Stimulated activated CD4-positive, alpha-beta T cell treated with anti-CD3 and anti-CD28 coated beads, Interleukin-4, amount 100 ng/mL, for 1 hour (primary cell): ENCODE measurements around the gene SKAP1.
"Not testable (repeated sequence)": the region's sequence is repeated elsewhere in the genome, so short reads cannot be mapped to it uniquely, and the experiment has no call there.

Source experiments
- DNase-seq: peaks from one replicate; pipeline ENCODE4 v3.0.0-alpha.2; 2020

SKAP1 gene

DNA sequence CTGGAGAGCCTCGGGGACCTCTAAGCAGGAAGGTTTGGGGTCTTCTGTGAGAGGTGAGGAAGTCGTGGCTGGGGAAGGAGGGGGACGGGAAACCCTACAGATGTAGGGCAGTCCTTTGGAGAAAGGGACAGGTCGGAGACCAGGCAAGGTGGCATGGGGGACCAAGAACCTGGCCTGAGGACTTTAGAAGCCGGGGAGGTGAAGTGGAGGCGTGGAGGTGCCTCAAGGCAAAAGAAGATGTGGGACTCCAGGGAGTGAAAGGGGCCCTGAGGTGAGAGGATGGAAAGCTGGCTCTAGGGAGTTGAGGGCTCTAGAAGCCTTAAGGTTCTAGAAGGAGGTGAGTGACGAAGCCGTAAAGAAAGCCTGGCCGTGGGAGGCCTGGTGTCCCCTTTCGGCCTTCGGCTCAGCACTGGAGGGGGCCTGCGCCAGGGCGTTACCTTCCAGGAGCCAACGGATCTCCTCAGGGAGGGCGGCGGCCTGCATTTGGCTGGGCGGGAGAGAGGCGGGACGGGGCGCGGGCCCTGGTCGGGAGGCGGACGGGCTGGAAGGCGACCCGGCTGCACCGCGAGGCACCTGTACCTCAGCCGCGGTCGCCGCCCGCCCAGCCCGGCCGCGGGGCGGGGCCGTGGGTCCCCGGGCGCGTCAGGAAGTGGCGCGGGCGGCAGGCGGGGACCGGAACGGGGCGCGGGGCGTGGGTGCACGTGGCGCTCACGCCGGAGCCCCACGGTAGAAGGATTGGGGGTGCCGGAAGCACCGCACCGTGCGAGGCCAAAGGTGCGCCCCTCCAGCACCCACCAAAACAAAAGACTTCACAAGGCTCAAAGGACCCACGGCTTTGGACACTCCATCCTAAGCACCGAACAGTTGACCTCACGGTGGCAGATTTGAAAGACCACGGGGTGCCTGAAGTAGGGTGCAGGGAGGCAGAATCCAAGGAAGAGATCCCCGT lies at the start of gene SKAP1:
TSS of gene SKAP1 (minus strand) at position 577 of the 949 bp plus-strand sequence.
- DNase-seq, result peak; percentile 72

DNA sequence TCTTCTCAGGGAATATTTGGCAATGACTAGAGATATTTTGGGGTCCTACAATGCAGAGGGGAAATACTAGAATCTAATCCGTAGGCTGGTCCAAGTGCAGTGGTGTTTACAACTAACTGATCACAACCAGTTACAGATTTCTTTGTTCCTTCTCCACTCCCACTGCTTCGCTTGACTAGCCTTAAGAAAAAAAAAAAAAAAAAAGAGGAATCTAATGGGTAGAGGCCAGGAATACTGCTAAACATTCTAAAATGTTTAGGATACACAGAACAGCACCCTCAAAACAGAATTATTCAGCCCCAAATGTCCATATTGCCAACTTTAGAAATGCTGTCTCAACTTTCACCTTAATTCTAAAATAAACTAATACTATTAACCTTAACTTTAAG lies 49.0 kb upstream of the SKAP1 start:
- DNase-seq, result no peak

DNA sequence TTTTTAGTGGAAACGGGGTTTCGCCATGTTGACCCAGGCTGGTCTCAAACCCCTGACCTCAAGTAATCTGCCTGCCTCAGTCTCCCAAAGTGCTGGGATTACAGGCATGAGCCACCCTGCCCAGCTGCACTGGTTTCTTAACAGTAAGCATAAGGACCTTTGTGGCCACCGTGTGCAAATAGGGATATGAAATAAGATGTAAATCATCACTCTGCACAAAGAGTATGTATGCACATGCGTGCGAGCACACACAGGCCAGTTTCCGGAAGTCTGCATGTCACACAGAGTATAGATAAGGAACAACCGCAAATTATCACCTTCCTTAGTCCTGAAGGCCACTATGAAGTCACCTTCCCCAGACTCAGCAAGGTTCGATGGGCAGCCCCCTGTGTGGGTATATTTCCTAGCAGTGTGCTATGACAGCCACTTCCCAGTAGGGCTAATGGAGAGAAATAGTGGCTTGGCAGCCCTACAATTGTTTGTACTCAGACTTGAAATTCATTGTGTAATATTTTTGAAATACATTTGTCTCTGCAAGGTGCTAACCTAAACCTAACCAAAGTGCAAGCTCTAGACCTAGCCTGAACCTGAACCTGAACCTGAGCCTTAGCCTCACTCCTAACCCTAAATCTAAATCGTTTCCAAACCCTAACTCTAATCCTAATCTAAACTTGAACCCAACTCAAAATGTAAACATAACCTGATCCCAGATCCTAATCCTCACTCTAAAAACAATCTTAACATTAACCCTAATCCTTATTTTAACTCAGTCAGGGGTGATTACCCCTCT lies 48.4 kb upstream of the SKAP1 start:
- no peak for DNase-seq

DNA sequence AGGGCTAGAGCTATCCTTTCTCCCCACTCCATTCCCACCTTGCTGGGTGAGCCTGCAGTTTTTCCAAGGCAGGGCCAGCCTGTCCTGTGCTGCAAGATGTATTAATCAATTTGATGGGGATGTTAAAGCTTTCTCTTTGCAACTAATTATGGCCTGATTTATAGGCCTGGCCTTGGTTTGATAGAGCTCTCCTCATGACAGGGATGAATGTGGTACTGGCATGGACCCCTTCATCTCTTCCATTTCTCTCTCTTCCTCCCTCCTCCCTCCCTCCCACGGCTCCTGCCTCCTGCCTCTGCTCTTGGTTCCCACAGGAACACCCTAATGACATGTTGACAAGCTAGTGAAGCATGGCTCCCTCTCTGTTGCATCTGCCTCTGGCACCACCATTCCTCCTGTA lies 47.2 kb upstream of the SKAP1 start:
- no peak for DNase-seq

DNA sequence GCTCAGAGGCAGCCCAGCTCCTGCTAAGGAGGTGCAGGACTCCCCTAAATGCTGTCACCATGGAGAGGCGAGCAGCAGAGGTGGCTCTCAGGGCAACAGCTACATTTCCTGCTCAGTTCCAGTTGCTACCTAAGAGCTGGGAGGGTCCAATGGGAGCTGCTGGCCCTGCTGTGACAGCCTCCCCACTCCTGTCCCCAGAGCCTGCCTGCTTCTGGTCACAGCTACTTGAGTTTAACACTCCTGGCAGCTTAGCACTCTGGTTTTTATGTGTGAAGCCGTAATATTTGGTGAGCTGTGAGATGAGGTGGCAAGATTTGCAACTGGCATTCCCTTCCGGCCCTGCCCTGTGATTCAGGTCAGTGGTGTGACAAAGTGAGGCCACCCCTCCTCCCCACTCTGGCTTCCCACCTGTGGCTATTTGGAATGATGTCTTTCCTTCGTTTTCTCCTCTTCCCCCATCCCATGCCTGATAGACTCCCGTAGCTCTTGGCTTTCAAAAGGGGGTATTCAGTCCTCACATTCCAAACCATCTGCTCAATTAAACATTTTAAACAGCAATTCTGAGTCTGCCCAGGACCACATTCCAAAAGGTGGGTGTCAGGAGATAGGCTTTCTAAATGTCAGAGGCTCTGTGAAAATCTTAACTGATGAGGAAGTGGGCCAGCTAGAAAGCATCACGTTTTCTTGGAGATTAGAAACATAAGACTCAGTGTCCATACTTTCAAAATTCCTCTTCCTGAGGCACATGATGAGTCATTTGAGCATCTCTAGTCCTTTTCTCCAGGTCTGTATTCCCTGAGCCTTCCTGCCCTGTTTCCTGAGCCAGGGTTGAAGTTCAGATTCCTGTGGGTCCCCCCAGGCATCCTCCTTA lies 42.6 kb upstream of the SKAP1 start:
- DNase-seq, result no peak

DNA sequence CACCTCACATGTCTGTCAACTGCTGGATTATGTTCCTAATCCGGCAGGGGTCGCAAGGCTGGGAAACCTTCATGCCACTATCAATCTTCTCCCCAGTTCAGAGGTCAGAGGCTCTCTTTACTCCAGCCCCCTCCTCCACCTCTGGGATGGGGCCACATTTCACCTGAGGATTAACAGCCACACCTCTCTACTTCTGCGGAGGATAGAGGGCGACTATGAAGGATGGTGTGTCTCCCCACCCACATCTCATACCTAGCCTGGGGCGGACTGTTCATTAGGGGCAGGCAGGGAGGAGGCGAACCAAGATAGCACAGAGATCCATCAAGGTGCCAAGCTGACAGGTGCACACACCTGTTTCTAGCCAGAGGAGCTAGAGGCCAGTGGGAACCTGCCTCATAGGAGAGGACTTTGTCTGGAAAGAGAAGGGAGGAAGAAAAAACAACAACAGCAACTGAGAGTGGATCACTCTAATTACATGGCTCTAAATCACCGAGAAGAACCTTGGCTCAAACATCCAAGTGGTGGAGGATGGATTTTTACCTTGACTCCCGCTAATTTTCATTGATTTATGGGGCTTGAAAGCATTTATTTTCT lies 41.9 kb upstream of the SKAP1 start:
- no peak for DNase-seq

DNA sequence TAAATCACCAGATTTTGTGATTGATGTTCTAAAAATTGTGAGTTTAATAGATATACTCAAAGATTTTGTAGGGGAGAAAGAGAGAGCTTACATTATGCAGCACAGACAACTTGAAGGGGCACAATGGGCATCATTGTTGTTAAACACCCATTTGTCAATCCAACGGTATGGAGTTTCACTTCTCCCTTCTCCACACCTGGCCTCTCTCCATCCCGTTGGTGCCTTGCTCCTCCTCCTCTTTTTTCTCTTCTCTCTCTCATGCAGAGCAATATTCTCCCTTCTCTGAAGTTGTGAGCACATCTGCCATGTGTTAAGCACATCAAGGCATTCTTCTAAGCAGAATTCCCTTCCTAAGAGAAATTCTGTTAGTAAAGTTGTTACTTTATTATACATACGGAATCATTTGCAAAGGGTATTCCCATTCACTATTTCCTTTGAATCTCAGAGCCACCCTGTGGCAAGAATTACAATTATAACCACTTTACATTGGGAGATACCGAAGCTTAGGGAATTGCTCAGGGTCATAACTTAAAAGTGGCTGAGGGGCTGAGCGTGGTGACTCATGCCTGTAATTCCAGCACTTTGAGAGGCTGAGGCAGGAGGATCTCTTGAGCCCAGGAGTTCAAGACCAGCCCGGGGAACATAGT lies 40.5 kb upstream of the SKAP1 start:
- no peak for DNase-seq

DNA sequence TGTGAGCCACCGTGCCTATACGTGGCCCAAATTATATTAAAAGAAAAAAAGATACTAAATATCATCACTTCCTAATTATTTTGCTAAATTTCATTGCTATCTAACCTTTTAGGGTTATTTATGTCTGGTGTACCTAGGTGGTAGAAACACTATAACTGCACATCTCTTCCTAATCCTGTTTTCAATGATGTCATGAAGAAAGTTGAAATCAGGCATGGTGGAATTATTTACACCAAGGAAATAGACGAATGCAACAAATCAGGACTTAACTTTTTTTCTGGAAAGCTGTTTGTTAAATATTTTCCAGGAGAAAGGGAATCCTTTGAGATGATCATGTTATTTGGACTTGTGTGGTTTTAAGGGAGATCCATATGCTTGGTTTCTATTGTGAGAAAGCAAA lies 39.2 kb upstream of the SKAP1 start:
- DNase-seq, result no peak

DNA sequence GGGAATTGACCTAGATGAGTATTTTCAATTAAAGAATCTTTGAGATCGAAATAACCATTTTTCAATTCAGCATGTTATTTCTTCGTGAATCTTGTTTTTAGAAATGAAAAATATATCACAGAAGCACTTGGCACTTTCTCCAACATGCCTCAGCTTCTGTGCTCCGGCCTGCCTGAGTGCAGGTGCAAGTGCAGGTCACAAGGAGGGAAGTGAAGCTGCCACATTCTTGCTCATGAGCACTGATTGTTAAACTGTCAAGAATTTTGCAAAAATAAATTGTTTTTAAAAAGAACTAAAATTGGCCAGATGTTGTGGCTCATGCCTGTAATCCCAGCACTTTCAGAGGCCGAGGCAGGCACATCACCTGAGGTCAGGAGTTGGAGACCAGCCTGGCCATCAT lies 38.3 kb upstream of the SKAP1 start:
- DNase-seq, result no peak

DNA sequence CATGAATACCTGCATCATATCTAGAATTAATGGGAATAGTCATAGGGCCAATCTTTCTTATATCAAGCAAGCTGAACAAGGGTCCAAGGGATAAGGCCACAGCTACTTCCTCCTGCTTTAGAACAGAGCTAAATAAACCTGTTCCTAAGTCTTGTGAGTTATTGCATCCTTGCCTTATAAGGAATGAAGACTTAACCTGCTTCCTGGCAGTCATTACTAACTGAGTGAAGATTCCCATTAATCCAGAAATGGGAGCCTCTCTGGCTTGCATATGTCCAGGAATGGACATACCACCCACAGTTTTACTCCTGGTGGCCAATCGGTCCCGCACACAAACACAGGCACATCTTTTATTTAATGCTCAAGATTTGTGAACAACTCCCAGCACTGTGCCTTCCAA lies 35.9 kb upstream of the SKAP1 start:
- DNase-seq, result no peak

DNA sequence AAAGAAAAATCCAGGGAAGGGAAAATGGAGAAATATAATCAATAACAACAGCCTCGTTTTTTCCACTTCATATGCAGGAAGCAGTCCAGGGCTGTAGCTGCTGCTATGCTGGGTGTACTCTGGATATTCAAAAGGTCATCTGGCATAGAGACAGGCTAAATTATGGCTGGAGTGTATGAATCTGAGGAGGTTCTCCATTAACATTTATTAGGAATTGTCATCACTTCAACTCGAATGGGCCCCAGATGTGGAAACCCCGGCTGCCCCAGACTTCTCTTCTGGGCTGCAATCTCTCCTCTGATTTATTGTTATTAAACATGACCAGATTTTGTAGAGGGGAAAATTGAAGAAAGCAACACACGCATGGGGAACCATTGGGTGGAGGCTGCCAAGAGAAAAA lies 33.5 kb upstream of the SKAP1 start:
- DNase-seq, result no peak

DNA sequence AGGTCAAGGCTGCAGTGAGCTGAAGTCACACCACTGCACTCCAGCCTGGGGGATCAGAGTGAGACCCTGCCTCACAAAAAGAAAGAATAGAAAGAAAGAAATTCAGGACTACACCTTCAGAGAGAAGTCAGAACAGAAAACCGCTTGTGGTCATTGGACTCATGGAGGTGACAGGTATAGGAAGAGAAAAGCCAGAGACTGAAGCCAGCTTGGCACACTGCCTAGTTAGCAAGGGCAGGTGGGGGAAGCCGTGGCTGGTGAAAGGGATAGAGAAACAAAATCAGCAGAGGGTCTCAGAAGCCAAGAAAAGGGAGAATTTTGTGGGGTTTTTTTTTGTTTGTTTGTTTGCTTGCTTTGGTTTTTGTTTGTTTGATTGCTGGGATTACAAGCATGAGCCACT lies 32.9 kb upstream of the SKAP1 start:
- no peak for DNase-seq

DNA sequence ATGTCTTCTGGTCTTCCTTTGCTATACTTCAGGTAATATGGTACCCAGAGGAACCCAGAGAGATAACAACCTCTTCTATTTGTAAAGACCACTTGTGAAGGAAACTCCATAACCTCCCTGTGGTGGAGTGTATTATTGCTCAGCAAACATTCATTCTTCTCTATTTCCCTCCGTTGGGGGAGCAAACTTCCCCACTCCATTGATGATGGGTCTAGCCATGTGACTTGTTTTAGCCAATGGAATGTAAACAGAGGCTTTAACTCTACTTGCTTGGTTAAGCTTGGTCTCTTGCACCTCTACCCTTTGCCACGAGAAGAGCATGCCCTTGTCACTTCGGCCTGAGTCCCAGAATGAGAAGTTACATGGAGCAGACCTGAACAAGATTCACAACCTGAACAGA lies 30.0 kb upstream of the SKAP1 start:
- no peak for DNase-seq

DNA sequence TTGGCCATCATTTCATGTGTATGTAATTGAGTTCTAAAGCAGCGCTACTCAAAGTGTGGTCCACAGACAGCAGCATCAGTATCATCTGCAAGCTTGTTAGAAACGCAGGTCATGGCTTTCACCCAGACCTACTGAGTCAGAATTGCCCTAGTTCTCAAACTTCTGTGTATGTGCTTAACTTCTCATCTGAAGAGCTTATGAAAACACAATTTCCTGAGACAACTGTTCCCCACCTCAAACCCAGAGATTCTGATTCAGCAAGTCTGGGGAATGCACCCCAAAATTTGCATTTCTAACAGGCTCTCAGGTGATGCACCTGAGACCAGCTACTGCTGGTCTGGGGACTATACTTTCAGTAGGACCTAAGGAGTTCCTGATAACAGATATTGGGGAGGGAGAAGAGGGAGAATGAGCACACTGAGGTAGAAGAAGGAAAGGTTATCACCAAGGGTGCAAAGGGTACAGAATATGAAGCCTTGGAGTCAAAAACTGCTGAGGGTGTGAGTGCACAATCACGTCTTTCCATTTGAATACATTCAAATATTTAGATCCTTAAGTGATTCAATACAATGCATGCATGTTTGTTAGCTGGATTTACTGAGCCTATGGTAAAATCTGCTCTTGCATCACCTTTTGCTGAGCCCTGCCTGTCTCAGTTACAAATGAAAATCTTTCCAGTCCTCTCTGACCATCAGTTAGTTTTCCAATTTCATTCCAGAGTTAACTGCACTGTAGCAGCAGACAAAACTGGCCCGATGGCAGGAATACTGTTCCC lies 29.2 kb upstream of the SKAP1 start:
- DNase-seq, result no peak

DNA sequence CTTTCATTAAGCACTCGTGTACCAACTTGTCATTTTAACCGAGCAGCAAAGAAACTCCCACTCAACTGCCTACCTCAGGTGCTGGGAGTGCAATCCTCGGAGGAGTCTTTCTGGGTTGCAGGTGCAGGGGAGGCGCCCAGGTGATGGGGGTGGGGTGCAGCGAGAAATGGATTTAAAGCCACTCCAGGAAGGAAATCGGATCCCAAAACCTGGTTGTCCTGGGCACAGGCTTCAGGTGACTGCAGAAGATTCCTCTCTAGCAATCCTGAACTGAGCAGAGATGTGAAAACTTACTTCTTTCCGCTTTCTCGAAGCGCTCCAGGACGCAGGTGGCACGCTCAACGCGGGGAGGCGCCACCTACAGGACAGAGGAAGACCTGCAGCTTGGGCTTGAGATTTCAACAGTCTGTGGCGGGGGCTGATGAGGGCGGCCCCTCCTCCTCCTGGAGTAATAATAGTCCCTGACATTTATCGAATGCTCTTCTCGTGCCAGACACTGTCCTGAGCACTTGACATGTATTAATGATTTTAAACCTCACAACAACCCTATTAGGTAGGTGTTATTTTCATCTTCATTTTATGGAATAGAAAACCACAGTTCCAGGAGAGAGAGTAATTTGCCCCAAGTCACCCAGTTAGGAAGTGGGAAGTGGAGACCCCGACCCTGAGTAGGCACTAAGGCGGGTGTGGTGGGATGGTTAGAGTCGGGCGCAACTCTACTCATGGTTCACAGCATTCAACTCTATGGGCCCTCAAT lies 27.2 kb upstream of the SKAP1 start:
- DNase-seq, result peak; percentile 70

DNA sequence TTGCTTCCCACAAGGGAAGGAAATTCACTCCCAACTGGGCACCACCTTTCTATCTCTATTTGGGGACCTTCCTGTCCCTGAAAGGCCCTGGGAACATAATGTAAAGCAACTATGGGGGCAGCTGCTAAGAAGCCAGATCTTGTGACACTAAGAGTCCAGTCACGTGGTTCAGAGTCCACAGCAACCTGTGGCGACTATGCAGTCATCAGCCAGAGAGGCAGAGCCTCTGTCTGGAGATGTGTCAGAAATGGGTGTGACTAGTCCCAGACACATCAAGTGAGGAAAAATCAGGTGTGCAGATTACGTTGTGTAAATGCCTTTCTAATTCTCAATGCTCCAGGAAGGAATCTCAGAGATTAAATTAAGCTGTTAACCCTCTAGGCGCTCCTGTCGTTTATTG lies 26.6 kb upstream of the SKAP1 start:
- DNase-seq, result no peak

DNA sequence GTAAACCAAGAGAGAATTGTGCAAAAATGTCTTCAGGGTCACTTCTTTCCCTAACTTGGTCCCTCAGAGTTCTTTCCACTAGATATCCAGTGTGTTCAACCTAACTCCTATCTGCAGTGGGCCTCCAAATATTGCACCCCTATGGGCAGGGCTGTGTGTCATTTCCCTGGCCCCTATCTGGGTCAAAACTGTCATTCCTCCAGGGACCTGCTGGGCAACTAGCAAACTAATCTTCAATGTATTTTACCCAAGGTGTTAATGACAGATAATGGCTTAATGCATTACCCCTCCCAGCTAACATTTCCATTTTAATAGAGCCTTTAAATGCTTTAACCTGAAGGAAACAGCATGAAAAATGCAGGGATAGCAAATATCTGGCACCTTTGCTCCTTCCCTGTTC lies 25.8 kb upstream of the SKAP1 start:
- no peak for DNase-seq

DNA sequence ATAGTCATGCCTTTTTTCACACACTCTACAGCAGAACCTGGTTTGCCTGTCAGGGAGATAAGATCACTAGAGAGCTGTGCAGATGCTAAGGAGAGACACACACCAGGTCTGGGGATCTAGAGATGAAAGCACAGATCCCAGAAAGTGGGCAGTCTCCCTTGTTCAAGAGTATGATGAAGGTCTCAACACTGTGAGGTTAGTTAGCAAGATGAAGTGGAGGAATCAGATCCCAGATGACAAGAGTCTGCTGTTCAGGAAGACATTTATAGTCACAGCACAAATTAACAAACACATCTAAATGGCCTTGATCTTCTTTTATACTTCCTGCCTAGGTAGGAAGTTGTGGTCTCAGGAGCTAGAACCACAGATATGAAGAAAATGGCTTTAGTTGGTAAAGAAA lies 23.4 kb upstream of the SKAP1 start:
- DNase-seq, result no peak

DNA sequence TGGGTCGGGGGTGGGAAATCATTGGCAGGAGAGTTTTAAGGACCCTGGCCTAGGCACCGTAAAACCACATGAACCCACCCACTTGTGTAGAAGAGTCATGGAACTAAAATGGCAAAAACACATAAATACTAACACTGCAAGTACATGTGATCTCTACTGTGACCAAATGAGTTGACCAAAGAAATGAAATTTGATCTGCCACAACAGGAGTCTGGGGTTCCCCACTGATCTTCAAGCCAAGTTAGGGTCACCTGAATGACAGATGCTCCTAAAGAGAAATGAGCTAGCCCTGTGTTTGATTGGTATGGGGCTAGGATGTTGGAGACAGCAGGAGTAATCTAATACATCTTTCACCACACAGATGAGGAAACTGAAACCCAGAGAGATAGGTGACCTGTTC lies 21.5 kb upstream of the SKAP1 start:
- no peak for DNase-seq

DNA sequence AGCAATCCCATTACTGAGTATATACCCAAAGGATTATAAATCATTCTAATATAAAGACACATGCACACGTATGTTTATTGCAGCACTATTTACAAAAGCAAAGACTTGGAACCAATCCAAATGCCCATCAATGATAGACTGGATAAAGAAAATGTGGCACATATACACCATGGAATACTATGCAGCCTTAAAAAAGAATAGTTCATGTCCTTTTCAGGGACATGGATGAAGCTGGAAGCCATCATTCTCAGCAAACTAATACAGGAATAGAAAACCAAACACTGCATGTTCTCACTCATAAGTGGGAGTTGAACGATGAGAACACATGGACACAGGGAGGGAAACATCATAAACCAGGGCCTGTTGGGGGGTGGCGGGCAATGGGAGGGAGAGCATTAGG lies 19.3 kb upstream of the SKAP1 start:
- not testable (repeated sequence) for DNase-seq

DNA sequence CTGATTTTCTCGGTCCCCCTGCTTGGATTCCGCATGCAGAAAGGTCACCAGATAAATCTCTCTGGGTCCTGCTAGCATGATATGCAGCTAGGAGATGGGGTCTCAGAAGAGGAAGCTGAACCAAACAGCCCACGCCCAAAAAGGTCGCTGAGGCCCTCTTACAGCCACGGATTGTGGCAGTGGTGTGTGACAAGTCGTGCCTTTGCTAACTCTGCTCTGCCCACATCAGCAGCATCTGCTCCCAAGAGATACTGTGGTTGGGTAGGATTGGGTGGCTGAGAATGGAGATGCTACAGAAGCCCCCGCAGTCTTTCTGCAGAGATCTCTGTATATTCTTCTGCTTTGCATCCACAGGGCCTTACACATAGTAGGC lies 15.2 kb upstream of the SKAP1 start:
- DNase-seq, result no peak
